ENCODE measurements around the gene RAI14.

Gene RAI14

GRCh38 chr5:34656001-34656699 is at the start of gene RAI14:
Gene RAI14 (plus strand): TSS chr5:34656328. CDS start chr5:34686920, 30,592 bp downstream.
- DNase-seq: peak; percentile 64

- DNase-seq: no peak
Observed at GRCh38 chr5:34608368-34608767, 47.8 kb upstream of the RAI14 start.

GRCh38 chr5:34608859-34609648 is 47.1 kb upstream of the RAI14 start:
- peak; percentile 16 for DNase-seq

GRCh38 chr5:34609951-34610441 is 46.1 kb upstream of the RAI14 start:
- DNase-seq: no peak

- no peak for DNase-seq
Observed at GRCh38 chr5:34610546-34610945, 45.6 kb upstream of the RAI14 start.

GRCh38 chr5:34611464-34612415 is 44.4 kb upstream of the RAI14 start:
- DNase-seq: no peak

- DNase-seq: no peak
Observed at GRCh38 chr5:34616651-34617050, 39.5 kb upstream of the RAI14 start.

- DNase-seq: no peak
Observed at GRCh38 chr5:34618371-34619065, 37.6 kb upstream of the RAI14 start.

GRCh38 chr5:34620185-34620584 is 35.9 kb upstream of the RAI14 start:
- DNase-seq: no peak

- no peak for DNase-seq
Observed at GRCh38 chr5:34621277-34622097, 34.6 kb upstream of the RAI14 start.

- no peak for DNase-seq
Observed at GRCh38 chr5:34622098-34622400, 34.1 kb upstream of the RAI14 start.

GRCh38 chr5:34624691-34625090 is 31.4 kb upstream of the RAI14 start:
- no peak for DNase-seq

- DNase-seq: no peak
Observed at GRCh38 chr5:34625246-34625645, 30.9 kb upstream of the RAI14 start.

GRCh38 chr5:34626036-34626435 is 30.1 kb upstream of the RAI14 start:
- DNase-seq: peak; percentile 16

- no peak for DNase-seq
Observed at GRCh38 chr5:34626751-34627150, 29.4 kb upstream of the RAI14 start.

- no peak for DNase-seq
Observed at GRCh38 chr5:34627794-34628193, 28.3 kb upstream of the RAI14 start.

- DNase-seq: no peak
Observed at GRCh38 chr5:34628373-34628772, 27.8 kb upstream of the RAI14 start.

GRCh38 chr5:34630596-34630995 is 25.5 kb upstream of the RAI14 start:
- DNase-seq: no peak

GRCh38 chr5:34632807-34633422 is 23.2 kb upstream of the RAI14 start:
- DNase-seq: no peak

- DNase-seq: no peak
Observed at GRCh38 chr5:34639852-34640626, 16.1 kb upstream of the RAI14 start.
